HG03565 (cell line): ENCODE data around the gene SRRT.

ENCODE experiments used
- ATAC-seq: cut with Tn5 transposase; IDR thresholded peaks from one replicate; pipeline ENCODE4 v1.9.1; 2021; ENCODE audit warnings: mild to moderate bottlenecking, moderate library complexity; ENCODE audit not compliant: unreplicated experiment

SRRT gene, protein sequence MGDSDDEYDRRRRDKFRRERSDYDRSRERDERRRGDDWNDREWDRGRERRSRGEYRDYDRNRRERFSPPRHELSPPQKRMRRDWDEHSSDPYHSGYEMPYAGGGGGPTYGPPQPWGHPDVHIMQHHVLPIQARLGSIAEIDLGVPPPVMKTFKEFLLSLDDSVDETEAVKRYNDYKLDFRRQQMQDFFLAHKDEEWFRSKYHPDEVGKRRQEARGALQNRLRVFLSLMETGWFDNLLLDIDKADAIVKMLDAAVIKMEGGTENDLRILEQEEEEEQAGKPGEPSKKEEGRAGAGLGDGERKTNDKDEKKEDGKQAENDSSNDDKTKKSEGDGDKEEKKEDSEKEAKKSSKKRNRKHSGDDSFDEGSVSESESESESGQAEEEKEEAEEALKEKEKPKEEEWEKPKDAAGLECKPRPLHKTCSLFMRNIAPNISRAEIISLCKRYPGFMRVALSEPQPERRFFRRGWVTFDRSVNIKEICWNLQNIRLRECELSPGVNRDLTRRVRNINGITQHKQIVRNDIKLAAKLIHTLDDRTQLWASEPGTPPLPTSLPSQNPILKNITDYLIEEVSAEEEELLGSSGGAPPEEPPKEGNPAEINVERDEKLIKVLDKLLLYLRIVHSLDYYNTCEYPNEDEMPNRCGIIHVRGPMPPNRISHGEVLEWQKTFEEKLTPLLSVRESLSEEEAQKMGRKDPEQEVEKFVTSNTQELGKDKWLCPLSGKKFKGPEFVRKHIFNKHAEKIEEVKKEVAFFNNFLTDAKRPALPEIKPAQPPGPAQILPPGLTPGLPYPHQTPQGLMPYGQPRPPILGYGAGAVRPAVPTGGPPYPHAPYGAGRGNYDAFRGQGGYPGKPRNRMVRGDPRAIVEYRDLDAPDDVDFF

DNA sequence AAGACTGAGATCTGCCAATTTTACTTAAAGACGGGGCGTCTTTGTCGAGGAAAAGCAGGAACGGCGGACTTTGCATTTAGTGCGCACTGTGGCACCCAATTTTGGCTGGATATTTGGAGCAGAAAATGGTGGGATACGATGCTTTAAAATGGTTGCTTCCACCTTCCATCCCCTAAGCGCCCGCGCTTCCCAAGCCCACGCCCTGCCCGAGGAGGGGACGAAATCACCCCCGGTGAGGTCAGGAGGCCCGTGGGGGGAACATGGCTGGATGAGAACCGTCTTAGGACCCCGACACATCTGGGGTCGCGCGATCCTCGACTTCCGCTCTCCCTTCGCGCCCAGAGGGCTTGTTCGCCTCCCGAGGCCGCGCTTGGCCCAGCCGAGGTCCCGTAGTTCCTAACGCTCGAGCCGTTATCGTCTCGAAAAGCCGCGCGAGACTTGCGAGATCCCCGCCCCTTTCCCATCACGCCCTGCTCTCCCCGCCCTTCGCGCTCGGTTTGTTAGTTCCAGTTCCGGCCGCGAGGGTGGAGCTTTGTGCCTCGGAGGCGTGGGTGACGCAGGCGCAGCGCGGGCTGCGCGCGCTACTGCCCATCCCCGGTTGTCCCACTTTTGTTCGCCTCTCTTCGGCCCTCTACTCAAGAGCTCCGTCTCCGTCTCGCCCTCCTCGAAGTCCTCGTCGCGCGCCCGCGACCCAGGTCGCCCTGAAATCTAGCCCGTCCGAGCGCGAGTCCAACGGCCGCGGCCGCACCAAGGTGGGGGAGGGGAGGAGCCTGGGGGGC, at the start of gene SRRT:
SRRT (plus strand) TSS at position 527 of the 779 bp plus-strand sequence. CDS start 488 bp downstream, outside the sequence.
- peak; percentile 86 for ATAC-seq

DNA sequence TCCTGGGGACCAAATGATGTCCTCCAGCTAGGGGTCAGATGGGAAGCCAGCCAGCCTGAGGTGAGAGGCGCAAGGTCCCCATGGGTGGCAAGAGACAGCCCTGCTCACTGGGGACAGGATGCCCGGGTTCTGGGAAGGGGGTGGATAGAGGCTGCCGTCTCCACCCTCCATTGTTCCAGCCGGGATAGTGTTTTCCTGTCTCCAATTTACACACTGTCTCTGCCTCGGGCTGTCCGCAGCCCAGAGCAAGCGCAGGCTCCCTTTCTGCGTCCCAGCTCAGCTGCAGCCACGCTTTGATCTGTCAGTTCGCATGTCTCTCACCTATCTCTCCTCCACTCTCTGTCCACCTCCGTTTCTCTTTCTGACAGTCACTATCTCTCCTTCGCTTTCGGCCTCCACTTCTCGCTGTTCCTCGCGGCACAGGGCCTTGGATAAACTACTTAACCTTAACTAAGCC, 49.7 kb upstream of the SRRT start:
- ATAC-seq: no peak

DNA sequence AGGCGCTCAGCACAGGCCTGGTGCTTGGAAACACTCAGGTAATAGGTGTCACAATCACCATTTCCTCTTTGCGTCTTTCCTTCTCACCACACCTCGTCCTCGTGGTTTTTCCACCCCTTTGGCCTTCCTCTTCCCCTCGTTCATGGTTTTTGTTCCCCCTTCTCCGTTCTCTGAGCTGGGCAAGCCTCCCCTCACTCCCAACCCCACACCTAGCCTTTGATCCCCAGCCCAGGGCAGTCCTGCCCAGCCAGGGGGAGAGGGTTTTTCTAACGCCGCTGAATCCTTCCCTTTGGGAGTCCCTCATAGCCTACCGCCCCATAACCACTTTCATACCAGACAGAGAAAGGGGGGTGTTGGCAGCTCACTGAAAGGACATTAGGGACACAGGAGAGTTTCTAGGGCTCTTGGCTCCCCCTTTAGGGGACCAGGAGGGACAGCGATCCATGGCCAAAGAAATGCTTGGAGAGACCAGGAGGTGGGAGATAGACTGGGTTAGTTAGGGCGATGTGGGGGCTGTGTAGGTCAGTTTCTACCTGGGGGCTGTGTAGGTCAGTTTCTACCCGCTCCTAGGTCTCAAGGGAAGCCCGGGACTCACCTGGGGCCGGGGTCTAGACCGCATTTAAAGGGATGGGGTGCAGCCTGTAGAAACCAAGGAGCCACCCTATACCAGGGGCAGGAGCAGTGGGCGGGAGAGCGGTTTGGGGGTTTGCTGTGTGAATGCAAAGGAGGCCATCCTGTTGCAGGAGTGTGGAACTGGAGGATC, 49.0 kb upstream of the SRRT start:
- no peak for ATAC-seq

DNA sequence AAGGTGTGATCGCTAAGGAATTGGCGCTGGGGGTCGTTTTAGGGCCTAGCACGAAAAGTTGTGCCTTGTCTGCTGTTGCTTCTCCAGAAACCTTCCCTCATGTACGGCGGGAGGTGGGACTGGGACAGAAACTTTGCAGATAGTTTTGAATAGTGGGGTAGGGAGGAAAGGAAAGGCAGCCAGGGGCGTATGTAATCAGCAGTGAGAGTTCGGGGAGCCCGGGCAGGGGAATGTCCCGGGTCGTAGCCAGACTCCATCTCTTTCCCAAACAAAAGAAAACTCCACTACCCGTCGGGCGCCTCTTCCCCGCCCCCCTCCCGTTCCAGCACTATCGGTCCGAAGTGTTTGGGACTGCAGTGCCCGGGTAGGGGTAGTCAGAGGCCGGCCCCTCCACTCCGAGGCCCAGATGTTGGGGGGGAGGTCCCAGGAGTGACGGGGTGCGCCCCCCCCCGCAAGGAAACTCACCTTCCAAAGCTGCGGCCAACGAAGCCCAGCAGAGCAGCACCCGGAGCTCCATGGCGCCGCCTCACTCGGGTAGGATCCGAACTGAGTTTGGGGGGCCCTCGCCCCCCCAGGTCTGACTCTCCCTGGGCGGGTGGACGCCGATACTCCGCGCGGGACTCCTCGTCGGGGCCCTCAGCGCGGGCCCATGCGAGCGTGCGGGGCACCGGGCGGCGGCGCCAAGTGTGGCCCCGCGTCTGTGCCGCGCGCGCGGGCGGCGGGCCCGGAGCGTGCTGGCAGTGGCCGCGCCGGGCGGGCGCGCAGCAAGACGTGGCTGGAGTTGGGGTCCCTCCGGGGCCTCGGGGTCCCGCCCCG, 48.2 kb upstream of the SRRT start:
- no peak for ATAC-seq

DNA sequence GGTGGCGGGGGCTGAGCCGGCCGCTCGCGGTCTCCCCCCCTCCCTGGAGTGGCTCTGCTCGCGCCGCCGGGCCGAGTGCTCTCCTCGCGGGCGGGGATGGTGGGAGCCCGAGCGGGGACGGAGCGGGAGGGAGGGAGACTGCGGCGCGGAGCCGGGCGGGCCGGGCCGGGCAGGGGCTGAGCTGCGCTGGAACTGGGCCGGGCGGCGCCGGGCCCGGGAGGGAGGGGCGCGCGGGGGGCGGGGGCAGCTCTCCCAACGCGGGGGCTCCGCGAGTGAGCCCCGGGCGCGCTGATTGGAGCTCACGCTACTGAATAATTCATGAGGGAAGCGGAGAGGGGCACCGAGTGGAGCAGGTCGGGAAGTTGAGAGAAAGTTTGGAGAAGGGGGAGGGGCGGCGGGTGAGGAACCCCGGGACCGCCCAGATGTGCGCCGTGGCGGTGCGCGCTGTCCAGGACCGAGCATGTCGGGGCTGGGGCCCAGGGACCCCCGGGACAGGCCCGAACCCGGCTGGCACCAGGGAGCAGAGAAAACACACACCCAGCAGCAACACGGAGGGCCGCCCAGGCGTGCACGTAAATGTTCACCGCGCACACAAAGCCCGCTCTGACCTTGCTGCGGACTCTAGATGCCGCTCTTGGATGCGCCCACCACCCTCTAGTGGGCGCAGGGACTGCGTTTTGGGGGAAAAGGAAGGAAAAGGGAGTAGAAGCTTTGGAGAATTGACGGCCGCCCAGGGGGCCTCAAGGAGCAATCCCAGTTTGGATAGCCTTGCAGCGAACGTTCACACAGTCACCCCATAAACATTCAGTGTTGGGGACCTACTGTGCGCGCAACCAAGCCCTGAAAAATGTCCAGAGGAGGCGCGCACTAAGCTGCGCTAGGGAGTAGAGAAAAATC, 47.3 kb upstream of the SRRT start, which contains the start of gene EPHB4:
EPHB4 (minus strand) TSS at position 194 of the 897 bp plus-strand sequence. CDS start 493 bp downstream, outside the sequence.
- ATAC-seq: no peak

DNA sequence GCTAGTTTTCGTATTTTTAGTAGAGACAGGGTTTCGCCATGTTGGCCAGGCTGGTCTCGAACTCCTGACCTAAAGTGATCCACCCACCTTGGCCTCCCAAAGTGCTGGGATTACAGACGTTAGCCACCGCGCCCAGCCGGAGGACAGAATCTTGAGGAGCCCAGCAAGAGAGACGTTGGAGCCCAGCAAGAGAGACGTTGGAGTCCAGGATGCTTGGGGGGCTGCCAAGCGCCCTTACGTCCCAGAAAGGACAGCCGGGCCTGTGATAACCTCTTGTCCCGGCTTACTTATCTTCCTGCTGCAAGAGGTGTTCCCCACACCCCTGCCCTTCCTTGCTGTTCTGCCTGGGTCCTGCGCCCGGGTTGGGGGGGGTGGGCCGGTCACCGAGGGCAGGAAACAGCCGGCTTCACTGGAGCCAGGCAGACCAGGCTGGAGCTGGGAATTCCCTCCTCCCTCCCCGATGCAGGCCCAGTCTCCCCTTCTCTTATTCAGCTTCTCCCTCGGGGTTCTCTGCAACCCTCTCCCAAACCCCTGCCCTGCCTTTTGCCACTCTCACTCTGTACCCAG, 45.7 kb upstream of the SRRT start:
- ATAC-seq: no peak

DNA sequence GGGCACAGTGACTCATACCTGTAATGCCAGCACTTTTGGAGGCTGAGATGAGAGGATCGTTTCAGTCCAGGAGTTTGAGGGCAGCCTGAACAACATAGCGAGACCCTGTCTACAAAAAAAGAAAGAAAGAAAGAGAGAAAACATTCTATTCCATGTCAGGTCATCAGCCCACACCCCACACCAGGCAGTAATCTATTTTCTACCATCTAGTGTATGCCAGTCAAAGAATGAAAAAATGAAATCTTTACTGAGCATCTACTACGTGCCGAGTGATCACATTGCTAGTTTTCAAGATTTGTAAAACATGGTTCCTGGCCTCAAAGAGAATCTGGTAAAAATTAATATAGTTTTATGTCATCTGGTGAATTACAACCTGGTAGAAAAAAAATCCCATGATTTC, 44.5 kb upstream of the SRRT start:
- ATAC-seq: no peak

DNA sequence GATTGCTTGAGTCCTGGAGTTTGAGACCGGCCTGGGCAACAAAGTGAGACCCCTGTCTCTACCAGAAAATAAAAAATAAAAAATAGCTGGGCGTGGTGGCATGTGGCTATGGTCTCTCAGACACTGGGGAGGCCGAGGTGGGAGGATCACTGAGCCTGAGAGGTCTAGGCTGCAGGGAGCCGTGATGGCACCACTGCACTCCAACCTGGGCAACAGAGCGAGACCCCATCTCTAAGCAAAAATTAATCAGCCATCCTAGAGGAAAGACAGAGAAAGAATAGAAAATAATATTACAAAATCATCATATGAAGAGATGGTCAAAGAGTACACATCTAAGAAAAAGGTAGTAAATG, 42.6 kb upstream of the SRRT start:
- no peak for ATAC-seq

DNA sequence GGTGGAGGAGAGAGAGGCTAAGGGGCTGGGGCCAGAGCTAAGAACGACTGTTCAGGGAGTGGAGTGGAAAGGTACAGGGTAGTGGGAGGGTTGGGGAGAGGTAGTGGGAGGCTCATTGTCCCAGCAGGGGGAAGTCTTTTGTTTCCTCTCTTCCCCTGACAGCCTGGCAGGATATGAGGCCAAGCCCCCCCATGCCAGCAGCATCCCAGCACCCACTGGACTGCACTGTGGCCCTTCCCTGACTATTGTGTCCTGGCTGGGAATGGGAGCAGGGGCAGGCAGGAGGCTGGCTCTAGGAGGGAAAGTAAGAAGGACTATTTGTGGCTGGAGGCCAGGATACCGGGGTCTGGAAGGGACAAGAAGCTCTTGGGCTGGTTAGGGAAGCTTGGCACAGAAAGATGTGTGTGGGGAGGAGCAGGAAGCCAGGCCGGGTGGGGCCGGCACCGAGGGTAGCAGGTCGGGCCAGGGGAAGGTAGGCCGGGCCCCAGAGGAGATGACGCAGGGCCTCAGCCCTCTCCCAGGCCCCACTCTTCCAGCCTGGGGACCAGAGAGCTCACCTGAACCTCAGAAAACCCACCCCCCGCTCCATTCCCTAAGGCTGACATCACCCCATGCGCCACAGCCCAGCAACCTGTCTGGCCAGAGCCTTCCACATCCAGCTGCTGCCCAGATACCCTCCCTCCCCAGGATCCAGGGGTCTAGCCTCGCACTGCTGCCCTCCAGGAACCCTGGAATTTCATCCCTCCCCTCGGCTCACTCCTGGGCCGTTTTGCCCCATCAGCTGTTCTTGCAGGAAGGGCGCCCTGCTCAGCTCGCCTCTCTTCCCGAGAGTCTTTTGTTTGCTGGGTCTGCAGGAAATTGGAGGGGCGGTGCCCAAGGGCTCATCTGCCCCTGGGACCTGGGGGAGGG, 38.7 kb upstream of the SRRT start:
- no peak for ATAC-seq

DNA sequence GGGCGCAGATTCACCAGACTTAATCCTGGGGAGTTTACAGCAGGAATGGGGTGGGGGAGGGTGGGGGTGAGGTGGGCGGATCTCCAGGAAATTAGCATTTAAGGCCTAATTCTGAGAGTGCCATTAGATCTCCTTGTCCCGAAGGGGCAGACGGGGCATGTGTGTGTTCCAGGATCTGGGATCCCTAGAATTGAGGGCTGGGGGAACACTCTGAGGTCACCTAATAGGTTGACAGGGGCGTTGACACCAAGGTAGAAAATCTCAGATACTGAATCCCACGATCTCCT, 38.1 kb upstream of the SRRT start:
- no peak for ATAC-seq

DNA sequence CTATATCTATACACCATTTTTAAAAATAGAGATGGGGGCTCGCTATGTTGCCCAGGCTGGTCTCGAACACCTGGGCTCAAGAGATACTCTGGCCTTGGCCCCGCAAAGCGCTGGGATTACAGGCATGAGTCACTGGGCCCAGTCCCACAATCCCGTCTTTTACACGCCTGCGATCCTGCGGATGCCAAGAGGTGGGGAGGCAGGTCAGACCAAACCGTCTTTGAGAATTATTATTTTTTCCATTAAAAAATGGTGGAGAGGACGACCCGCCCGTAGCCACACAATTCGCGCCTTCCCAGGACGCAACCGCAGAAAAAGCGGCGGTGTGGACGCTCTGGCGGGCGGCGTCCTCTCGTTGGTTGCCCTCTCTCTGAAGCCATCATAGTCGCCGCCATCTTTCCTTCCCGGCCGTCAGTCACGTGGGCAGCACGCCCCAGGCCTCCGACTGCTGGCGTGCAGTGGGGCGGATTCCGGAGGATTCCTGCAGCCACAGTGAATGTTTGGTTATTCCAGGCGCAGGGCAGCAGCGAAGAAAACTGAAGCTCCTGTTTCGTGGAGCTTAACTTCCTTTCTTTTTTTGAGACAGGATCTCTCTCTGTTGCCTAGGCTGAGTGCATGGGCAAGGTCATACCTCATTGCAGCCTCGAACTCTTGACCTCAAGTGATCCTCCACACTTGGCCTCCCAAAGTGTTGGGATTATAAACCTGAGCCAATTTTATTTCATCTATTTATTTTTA, 37.6 kb upstream of the SRRT start:
- peak; percentile 46 for ATAC-seq

DNA sequence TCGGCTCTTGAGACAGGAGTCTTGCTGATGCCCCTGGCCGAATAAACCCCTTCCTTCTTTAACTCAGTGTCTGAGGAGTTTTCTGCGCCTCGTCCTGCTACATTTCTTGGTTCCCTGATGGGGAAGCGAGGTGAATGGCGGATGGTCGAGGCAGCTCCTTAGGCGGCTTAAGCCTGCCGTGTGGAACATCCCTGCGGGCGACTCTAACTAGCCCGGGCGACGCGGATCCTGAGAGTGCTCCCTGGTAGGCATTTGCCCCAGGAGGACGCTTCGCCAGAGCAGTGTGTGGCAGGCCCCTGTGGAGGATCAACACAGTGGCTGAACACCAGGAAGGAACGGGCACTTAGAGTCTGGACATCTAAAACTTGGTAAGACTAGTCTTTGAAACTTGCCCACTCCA, 35.5 kb upstream of the SRRT start:
- ATAC-seq: no peak

DNA sequence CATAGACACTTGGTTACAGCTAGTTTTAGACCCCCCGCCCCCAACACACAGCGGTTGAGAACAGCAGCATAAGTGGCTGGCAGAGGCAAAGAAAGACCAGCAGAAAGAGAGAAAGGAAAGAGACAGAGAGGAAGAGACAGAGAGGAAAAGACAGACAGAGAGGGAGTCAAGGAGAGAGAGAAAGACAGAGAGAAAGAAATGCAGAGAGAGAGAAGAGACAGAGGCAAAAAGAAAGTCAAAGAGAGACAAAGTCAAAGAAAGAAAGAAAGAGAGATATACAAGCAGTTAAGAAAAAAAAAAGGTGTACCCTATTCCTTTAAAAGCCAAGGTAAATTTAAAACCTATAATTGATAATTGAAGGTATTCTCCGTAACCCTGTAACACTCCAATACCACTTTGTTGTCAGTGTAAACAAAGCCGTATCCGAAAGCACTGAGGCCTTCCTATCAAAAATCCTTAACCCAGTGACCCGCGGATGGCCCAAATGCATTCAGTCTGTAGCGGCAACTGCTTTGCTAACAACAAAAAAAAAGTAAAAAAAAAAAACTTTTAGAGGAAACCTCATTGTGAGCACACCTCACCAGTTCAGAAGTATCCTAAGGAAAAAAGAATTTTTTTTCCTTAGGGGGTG, 34.3 kb upstream of the SRRT start:
- no peak for ATAC-seq

DNA sequence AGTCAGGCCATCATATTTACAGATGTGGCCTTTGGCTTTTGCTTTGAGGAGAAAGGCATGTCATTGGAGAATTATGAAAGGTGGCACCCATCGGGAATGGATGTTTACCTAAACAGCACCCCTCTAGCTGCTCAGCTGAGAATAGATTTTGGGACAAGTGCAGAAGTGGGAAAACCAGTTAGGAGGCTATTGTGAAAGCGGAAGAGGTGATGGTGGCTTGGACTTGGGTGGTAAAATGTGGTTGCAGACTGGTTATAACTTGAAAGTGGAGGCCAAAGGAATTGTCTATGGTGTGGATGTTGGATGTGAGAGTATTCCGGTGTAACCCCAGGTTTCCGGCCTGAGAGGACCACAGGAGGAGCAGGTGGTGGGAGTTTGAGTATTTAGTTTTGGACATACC, 27.5 kb upstream of the SRRT start:
- ATAC-seq: no peak

DNA sequence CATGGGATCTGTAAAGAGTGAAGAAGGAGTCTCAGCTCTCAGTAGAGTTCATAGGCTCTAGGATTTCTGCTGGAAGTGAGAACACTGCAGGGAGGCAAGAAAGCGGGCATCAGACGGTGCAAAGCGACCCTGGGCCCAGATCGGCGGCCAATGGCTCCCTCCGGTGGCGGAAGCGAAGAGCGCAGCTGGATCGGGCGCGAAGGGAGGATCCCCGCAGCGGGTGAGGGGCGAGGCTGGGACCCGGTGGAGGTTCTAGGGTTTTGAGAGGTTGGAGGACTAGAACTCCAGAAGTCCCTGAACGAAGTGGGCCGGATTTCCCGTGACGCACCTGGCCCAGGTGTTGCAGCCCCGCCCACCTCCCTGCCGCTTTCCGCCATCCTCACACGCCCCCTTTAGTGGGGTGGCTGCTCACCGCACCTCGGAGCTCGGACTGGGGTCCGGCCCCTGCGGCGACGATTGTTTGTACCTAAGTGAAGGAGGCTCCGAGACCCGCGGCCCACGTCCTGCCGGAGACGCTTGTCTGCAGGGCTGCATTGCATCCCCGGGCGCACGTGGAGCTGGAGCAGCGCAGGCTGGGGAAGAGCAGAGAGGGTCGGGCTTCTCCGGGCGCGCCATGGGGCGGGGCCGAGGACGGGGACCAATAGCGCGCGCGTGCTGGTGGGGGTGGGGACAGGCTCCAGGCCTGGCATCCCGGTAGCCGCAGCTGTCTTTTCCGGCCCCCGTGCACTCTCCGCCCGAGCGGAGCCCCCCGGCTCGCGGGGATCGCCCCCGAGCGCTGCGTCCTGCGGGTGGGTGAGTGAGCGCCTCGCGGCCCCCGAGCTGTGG, 22.6 kb upstream of the SRRT start, which contains the start of gene SLC12A9:
SLC12A9 (plus strand) TSS at position 666 of the 825 bp plus-strand sequence. CDS start 1,485 bp downstream, outside the sequence.
- ATAC-seq: peak; percentile 79
